NCI-H2196 treated with DMSO at 0.1 percent for 48 hours (cell line): ENCODE data around the gene SLC26A8.
"Not testable (repeated sequence)": the region's sequence is repeated elsewhere in the genome, so short reads cannot be mapped to it uniquely, and the experiment has no call there.

ENCODE experiments used
- DNase-seq: peaks from one replicate; lab custom pipeline; 2025; ENCODE audit not compliant: unreplicated experiment; lab: John Stamatoyannopoulos, UW

The SLC26A8 gene

GRCh38 chr6:35919085-35919826 is 105.2 kb downstream of the SLC26A8 start:
- no peak for DNase-seq

DNA sequence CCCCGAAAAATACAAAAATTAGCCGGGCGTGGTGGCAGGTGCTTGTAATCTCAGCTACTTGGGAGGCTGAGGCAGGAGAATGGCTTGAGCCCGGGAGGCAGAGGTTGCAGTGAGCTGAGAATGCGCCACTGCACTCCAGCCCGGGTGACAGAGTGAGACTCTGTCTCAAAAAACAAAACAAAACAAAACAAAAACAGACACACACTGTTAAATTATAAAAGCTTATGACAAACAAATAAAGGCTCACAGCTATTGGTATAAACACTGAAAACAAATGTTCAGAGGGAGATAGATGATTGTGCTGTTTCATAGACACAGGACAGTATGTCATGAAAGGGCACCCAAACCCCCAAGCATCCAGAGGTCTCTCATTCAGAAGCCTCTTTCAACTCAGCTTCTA is 107.5 kb downstream of the SLC26A8 start:
- DNase-seq = not testable (repeated sequence)

- DNase-seq = no peak
Measured at GRCh38 chr6:35916056-35916455, 108.4 kb downstream of the SLC26A8 start.

DNA sequence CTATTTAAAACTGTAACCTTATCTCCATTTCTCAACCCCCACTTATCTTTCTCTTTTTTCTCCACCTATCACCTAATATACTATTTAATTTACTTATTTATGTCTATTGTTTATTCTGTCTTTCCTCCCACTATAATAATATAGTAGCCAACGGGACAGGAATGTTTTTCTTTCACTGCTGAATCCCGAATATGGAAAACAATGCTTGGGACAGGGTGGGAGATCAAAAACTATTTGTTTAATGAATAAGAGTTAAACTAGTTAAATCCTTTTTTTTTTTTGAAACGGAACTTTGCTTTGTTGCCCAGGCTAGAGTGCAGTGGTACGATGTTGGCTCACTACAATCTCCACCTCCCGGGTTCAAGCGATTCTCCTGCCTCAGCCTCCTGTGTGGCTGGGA is 109.9 kb downstream of the SLC26A8 start:
- no peak for DNase-seq

DNA sequence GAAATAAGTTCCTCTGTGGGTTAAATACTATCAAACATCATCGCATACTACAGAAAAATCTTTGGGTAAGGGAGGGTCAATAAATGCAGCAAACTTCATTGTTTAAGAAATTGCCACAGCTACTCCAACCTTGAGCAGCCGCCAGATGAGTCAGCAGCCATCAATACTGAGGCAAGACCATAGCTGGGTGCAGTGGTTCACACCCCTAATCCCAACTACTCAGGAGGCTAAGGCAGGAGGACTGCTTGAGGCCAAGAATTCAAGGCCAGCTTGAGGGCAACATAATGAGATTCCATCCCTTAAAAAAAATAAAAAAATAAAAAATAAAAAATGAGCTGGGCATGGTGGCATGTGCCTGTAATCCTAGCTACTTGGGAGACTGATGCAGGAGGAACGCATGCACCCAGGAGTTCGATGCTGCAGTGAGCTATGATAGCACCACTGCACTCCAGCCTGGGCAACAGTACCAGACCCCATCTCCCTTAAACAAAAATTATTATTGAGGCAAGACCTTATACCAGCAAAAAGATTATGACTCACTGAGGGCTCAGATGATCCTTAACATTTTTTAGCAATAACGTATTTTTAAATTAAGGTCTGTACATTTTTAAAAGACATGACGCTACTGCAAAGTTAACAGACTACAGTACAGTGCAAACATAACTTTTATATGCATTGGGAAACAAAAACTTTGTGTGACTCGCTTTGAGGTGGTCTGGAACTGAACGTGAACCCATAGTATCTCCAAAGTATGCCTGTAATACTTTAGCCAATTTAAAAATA is 112.4 kb downstream of the SLC26A8 start:
- DNase-seq = no peak

- not testable (repeated sequence) for DNase-seq
Measured at GRCh38 chr6:35909571-35909970, 114.9 kb downstream of the SLC26A8 start.

DNA sequence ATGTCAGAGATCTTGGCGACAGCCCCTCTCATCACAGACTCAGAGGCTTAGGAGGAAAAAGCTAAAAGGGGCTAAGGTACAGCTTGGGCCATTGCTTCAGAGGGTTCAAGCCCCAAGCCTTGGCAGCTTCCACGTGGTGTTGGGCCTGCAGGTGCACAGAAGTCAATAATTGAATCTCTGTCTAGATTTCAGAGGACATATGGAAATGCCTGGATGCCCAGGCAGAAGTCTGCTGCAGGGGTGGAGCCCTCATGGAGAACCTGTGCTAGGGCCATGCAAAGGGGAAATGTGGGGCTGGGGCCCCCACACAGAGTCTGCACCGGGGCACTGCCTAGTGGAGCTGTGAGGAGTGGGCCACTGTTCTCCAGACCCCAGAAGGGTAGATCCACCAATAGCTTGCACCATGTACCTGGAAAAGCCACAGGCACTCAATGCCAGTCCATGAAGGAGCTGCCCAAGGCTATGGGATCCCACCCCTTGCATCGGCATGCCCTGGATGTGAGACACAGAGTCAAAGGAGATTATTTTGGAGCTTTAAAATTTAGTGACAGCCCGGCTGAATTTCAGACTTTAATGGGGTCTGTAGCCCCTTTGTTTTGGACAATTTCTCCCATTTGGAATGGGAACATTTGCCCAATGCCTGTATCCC is 115.6 kb downstream of the SLC26A8 start:
- DNase-seq = not testable (repeated sequence)

GRCh38 chr6:35907750-35908149 is 116.7 kb downstream of the SLC26A8 start:
- no peak for DNase-seq

DNA sequence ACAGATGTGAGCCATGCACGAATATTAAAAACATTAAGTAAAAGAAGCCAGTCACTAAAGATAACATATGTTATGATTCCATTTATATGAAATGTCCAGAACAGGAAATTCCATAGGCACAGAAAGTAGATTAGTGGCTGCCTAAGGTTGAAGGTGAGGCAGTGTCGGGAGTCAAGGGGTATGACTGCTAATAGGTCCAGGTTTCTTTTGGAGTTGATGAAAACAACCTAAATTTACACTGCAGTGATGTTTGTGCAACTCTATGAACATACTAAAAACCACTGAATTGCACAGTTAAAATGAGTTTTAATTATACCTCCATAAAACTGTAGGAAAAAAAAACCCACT is 118.0 kb downstream of the SLC26A8 start:
- no peak for DNase-seq

GRCh38 chr6:35905841-35906498 is 118.5 kb downstream of the SLC26A8 start:
- DNase-seq = no peak

- no peak for DNase-seq
Measured at GRCh38 chr6:35905141-35905785, 119.2 kb downstream of the SLC26A8 start.

DNA sequence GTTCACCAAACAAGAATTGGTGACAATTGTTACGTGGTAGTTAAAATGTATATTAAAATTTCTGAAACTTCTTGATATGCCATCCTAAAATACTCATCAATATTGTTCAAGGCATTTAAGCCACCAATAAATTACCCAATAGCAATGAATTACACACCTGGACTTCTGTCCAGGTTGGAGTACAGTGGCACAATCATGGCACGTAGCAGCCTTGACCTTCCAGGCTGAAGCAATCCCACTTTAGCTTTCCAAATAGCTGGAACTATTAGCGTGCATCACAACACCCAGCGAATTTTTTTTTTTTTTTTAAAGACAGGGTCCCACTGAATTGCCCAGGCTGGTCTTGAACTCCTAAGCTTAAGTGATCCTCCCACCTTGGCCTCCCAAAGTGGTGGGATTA is 120.8 kb downstream of the SLC26A8 start:
- no peak for DNase-seq

DNA sequence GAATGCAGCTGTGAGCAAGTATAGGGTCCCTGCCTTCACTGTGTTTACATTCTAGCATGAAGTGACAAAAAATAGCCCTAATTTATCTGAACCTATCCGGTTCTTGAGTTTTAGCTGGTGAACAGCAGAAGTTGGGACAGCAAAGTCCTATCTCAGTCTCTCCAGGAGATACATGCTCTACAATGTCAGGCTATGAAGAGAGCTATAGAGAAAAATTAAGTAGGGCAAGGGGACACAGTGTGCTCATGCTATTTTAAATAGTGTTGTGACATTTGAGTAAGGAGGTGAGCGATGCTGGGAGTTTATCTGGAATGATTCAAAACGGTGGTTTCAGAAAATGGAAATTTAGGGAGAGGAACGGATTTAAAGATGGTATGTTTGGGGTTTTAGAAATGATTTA is 124.0 kb downstream of the SLC26A8 start:
- DNase-seq = no peak

- no peak for DNase-seq
Measured at GRCh38 chr6:35898003-35898402, 126.4 kb downstream of the SLC26A8 start.

DNA sequence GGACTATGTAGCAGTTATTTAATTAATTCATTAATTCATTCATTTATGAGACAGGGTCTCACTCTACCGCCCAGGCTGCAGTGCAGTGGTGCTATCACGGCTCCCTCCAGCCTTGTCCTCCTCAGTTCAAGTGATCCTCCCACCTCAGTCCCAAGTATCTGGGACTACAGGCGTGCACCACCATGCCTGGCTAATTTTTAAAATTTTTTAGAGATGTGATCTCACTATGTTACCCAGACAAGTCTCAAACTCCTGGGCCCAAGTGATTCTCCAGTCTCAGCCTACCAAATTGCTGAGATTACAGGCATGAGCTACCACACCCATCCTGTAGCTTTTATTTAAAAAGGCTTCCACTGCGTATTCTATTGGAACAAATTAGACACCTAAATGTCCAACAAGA is 127.0 kb downstream of the SLC26A8 start:
- no peak for DNase-seq

DNA sequence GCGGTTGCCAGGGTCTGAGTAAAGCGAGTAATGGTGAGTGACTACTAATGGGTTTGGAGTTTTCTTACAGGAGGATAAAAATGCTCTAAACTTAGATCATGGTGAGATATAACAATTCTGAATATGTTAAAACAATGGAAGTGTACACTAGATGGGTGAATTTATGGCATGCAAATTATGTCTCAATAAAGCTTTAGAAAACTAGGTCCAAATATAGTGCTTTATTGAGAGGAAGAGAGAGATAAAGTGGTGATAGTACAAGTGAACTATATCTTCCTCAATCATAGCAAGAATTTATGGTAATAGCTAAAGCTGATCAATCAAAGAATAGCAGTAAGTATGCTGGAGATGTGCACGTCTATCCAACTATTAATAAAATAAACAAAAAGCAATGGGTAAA is 127.4 kb downstream of the SLC26A8 start:
- DNase-seq = no peak

- no peak for DNase-seq
Measured at GRCh38 chr6:35896228-35896627, 128.2 kb downstream of the SLC26A8 start.

GRCh38 chr6:35895560-35895959 is 128.9 kb downstream of the SLC26A8 start:
- DNase-seq = no peak

DNA sequence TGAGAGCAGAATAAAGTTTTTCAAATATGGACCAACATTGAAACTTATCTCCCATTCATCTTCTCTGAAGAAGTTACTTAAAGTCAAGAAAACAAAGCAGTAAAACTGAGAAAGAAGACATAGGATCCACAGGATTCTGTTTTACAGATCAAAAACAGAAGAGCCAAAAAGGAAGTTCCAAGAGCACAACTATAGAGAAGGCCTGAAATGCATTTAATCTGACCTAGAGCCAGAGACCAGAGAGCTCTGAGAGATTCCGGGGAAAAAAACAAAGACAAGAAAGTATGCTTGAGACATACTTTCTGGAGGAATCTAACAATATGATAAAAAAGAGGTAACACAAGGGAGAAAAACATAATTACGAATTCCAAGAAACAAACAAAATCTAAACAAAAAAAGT is 129.7 kb downstream of the SLC26A8 start:
- no peak for DNase-seq
